Measurements from ENCODE around the gene CPSF2. TPM values are rescaled to one million over a fixed set of nuclear protein-coding genes. Genes with fewer than 3 reads are reported as not detected.
A peak's percentile ranks its signal among the peaks of the same experiment; 100 is the strongest.

Gene CPSF2
- polyA plus RNA-seq (ENCODE audit: insufficient read length in 4 of 4), result 10 to 100 TPM; 54.1 to 68.4 (median 66.0) TPM

DNA sequence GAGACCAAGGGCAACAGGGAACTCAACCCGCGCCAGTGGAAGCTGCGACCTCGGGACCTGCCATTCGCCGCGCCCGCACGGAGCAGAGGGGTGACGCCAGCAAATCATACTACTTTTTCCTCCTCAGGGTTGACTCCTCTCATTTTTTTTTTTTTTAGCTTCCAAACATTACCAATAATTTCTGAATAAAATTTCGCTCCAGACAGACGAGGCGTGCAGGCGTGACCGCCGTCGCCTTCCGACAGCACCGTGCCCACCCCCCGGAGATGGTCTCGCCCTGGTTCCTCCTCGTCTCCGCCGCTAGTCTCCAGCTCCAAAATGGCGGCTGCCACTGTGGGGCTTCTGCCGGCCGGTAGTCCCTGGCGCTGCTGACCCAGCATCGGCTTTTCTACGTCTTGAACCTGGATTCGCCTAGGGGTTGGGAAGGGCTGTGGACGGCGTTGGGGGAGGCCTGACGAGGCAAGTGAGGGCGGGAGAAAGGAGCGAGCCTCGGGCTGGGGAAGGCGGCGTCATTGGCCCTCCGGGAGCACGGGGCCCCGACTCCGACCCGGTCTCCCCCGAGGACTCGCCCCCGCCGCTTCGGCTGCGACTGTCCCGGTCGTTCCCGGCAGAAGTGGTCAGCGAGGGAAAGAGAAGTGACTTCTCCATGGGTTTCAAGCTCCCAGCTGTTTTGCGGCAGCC is at the start of gene CPSF2, which contains the start of gene NDUFB1:
Gene CPSF2 (plus strand): TSS at position 300 of the 681 bp plus-strand sequence. CDS start 9,016 bp downstream, outside the sequence.
Gene NDUFB1 (minus strand): TSS at position 37 of the 681 bp plus-strand sequence. CDS start 4,069 bp downstream, outside the sequence.
- DNase-seq (ENCODE audit: low read depth in 4 of 4, low spot score in 3 of 4), result peak; percentile 68 to 83 (median 72)

DNA sequence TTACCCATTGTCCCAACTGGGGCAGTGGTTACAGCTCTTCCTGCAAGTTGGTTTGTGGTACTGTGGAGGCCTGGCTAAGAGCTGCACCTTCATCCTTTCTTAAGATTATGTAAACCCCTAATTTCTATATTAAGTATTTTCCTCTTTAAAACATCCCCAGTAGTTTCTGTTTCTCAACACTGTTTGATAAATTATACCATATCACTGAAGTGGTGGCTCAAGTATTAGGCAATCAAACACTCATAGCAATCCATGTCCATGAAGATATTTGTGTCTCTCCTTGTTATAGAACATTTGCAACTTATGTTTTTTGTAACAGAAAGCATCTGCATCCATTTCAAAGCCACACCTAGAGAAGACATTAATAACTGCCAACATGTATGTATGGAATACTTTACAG is 47.2 kb upstream of the CPSF2 start:
- DNase-seq (ENCODE audit: low read depth in 4 of 4, low spot score in 3 of 4), result no peak

DNA sequence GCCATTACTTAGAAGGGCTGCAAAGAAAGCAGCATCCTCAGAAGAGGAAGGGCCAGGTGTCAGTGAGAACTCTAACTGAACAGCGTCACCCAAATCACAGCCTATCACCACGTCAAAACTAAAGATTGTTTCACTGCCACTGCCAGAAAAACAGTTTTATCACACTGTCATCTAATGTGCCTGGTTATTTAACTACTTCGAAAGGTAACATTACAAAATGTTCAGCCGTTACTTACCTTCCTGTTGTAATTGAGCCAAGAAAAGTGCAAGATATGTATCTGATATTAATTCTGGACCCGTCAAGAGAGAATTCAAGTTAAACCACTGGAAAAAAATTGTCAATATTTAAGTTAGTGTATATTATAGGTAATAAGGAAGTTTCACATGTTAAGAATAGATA is 33.3 kb upstream of the CPSF2 start:
- DNase-seq (ENCODE audit: low read depth in 4 of 4, low spot score in 3 of 4), result no peak

DNA sequence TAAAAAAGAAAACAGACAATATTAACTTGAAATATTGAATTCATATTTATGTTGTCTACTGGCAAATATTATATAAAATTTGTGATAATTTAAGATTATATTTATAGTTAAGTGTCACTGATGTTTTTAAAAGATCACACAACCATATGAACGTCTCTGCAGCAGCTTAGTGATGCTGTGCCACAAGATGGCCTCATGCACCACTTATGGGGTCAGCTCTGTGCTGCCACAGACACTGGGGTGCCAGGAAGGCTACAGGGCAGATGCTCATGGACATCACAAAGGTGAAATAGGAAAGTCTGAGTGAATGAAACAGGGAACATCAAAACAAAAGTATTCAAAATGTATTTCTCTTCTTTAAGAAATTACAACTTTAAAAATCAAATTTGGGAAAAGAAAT is 28.4 kb upstream of the CPSF2 start:
- no peak for DNase-seq (ENCODE audit: low read depth in 4 of 4, low spot score in 3 of 4)

DNA sequence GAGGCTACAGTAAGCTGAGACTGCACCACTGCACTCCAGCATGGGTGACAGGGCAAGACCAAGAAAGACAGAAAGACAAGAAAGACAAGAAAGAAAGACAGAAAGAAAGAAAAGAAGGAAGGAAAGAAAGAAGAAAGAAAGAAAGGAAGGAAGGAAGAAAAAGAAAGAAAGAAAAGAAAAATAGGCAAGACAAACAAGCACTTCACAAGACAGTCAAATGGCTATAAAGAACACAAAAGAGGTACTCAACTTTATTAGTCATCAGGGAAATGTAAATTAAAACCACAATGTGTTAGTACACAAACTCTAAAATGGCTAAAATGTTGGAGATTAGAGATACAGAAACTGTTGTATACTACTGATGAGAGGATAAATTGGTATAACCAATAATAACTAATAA is 22.0 kb upstream of the CPSF2 start:
- no peak for DNase-seq (ENCODE audit: low read depth in 4 of 4, low spot score in 3 of 4)

DNA sequence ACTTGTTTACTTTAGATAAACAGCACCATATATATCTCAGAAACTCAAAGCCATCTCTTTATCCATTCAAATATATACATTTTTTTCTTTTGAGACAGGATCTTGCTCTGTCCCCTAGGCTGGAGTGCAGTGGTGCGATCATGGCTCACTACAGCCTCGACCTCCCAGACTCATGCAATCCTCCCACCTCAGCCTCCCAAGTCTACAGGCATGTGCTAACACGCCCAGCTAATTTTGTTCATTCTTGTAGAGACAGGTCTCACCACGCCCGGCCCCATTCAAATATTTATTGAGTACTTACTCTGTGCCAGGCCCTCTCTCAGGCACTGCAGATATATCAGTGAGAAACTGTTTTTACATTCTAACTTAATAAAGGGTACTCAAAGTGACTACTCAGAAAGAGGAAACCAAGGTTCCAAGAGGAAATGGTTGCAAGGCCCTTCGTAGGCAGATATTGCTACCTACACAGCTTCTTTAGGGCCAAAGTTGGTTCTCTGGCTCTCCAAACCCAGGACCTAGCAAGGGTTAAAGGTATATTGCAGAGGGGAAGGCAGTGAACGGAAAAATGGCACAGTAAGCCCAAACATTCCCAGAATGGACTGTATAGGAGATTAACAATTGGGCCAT is 18.3 kb upstream of the CPSF2 start:
- DNase-seq (ENCODE audit: low read depth in 4 of 4, low spot score in 3 of 4), result no peak

DNA sequence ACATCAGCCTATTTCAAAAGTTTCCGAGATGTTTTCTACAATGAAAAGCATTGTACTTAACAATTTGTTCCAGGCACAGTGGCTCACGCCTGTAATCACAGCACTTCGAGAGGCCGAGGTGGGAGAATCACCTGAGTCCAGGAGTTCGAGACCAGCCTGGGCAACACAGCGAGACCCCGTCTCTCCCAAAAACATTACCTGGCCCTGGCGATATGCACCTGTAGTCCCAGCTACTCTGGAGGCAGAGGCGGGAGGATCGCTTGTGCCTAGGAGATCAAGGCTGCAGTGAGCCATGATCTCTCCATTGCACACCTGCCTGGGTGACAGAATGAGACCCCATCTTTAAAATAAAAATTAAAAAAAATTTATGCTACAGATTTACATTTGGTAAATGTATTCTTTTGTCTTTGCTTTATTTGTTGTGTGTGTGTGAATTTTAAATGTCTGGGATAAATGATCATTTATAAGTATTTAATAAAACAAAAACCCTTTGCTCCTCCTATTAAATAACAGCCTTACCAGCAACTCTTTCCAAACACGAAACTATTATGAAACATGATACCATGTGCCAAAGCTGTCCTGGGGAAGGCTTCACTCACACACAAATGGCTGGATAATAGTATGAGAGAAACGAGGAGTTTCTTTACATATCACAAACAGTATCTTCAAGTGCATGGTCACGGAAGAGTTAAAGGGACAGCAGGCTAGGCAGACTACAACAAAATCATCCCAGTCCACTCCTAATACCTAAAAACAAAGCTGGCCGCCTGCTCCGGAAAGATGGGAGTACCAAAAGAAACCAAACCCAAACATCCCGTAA is 16.5 kb upstream of the CPSF2 start:
- no peak for DNase-seq (ENCODE audit: low read depth in 4 of 4, low spot score in 3 of 4)

DNA sequence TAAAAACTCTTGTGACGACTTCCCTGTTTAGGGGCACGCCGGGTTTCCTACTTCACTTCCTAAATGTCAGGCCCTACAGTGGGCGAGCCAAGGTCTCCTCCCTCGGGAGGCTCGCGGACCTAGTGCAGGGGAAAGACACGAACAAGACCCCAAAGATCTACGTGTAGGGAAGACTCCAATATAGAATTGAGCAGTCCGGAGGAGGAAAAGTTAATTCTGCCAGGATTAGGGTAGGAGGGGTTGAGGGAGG is 16.0 kb upstream of the CPSF2 start:
- DNase-seq (ENCODE audit: low read depth in 4 of 4, low spot score in 3 of 4), result peak in 3 of 4 donors; percentile 12 to 38 (median 25)

DNA sequence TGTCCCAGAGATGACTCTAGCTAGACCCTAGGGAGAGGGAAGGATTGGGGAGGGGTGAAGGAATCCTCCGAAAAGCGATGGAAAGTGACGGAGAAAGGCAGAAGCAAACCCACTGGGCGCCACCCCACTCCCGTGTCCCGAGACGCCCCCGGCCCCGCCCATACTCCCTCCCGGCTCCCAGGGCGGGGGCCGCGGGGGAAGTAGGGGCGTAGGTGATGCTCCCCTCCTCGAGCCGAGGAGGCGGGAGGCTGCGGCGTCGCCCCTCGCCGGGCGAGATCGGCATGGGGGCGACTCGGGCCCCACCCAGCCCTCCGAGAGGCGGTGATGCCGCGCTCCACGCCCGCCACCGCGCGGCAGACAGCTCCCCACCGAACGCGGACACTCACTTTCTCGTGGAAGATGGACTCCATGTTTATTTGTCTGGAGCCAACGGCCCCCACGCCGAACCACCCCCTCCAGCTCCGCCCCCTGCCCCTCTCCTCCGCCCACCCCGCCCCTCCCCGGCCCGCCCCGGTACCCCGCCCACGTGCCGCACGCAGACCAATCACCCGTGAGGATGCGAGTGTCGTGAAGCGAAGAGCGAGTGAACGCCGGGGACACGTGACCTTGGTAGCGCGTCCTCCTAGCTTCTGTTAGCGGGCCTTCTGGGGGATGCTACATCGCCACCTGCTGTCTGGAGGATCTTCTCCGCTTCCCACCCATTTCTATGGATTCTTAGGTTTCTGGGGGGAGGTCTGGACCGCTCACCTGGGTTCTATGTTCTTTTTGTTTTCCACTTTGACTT is 15.4 kb upstream of the CPSF2 start, which contains the start of gene ATXN3:
Gene ATXN3 (minus strand): TSS at position 440 of the 784 bp plus-strand sequence. CDS start 30 bp downstream, at position 410.
- peak; percentile 86 to 96 (median 94) for DNase-seq (ENCODE audit: low read depth in 4 of 4, low spot score in 3 of 4)

DNA sequence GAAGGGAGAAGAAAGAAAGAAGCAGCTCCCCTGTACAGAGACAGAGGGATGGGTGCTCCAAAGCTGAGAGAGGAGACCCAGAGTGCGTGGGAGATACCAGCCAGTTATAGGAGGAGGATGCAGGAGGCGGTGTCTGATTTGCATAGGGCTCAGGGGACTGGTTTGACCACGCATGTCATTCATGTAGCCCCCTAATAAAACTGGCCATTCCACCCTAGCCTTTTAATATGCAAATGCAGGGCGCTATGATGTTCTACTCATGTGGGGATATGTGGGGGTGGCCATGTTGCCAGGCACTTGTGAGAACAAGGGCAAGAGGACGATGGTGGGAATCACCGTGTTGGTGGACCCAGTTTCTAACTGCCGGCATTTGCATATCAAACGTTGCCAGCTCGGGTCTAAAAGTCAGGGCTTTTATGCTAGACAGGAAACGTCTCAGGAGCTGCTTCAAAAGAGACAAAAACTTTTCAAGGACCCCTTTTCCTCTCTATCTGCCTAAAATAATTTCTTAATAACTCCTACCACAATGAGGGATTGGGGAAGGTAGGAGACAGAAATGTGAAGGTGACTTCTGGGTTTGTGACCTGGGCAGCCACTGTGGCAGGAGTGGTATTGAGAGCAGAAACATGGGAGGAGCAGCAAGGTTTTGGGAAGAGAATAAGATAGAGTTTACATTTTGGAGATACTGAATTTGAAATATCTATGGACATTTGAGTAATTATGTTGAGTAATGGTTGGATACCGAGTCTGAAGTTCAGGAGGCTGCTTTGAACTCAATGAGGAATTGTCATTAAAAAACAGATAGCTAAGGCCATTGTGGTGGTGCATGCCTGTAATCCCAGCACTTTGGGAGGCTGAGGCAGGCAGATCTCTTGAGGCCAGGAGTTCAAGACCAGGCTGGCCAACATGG is 13.2 kb upstream of the CPSF2 start:
- DNase-seq (ENCODE audit: low read depth in 4 of 4, low spot score in 3 of 4), result peak in 2 of 4 donors; percentile 5 to 7

DNA sequence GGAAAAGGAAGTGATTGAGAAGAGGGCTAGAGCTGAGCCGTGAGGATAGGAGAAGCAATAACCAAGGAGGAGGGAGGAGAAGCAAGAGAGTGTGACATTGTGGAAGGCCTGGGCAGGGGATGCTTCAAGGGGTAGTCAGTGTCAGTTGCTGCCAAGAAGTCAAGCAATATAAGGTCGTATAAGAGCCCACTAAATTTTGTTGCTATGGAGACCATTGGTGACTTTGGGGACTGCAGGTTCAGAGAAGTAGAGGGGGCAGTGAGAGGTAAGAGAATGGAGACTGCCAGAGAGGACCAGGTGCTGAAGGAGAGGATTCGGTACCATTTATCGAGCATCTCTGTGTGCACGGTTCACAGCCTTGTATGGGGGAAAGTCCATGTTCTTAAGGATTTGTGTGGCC is 12.3 kb upstream of the CPSF2 start:
- no peak for DNase-seq (ENCODE audit: low read depth in 4 of 4, low spot score in 3 of 4)

DNA sequence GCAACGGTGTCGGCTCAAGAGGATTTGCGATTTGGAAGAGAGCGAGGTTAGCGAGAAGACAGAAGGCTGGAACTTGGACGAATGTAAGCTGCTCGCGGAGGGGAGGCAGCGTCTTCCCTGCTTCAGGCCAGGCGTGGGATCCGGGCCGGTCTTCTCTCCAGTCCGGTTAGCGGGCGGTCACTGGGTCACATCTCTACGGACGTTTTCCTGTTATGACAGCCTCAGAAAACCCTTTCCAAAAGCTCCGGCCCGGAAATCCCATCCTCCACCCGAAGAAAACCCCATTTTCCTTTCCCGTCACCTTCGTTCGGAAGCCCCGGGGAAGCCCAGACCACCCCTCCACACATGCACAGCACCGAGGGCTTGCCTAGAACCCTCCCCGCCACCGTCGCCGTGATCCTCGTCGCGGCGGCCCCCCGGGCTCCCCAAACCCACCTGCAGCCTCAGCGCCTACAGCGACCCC is 531 bp upstream of the CPSF2 start:
- DNase-seq (ENCODE audit: low read depth in 4 of 4, low spot score in 3 of 4), result no peak

DNA sequence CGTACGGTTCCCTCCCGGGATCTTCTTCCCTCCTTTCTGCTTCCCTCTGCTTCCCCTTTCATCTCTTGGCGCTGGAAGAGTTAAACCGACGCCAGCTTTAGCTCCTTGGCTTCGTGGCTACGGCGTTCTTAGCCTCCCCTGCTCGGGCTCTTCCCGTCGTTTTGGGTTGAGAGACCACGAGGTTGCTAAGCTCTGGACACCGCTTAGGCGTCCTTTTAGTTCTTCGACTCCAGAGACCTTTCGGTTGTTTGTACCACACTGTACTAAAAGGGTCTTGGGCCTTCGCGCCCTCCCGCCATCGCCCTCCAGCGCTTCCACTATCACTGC is 545 bp downstream of the CPSF2 start:
- peak in 1 of 4 donors; percentile 31 for DNase-seq (ENCODE audit: low read depth in 4 of 4, low spot score in 3 of 4)

DNA sequence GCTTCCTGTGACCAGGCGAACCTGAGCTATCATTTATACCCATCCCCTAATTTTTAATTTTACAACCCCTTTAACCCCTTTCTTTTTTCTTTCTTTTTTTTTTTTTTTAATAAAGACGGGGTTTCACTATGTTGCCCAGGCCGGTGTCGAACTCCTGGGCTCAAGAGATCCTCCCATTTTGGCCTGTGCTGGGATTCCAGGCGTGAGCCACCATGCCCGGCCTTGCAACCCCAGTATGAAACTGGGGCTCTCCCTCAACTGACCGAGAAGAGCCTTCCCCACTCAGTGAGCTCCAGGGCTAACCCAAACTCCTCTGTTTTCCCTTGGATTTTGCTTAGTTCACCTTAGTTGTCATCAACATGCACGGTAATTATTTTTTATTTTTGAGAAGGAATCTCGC is 992 bp downstream of the CPSF2 start:
- no peak for DNase-seq (ENCODE audit: low read depth in 4 of 4, low spot score in 3 of 4)

DNA sequence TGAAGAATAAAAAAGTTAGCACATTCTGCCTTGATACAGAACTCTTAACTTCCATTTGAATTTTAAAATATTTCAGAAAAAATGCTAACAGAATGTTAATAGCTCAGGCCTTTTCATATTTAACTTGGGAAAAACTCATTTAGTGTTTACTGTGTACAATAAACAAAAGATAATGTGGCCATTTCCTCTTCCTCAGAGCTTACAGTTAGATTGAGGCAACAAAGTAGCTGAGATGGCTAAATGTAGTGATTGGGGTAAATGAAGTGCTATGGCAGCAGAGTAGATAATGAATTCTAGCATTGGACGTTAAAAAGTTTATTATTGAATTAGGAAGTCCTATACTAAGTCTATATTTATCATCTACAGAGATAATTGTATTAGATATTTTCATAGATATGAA is 12.7 kb downstream of the CPSF2 start:
- no peak for DNase-seq (ENCODE audit: low read depth in 4 of 4, low spot score in 3 of 4)

DNA sequence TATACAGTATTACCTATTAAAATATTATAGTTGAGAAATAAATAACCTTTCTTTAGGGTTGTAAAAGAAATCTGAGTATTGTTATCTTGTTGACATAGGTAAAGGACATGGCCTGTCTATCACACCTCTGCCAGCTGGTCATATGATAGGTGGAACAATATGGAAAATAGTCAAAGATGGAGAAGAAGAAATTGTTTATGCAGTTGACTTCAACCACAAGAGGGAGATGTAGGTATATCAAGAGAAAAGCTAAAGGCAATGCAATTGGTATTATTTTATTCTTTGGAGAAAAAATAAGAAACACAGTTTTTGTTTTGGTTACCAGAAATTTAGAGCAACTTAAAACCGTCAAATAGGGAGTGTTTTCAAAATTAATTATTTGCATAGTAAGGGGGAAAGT is 13.5 kb downstream of the CPSF2 start:
- DNase-seq (ENCODE audit: low read depth in 4 of 4, low spot score in 3 of 4), result peak; percentile 6 to 12 (median 7)

DNA sequence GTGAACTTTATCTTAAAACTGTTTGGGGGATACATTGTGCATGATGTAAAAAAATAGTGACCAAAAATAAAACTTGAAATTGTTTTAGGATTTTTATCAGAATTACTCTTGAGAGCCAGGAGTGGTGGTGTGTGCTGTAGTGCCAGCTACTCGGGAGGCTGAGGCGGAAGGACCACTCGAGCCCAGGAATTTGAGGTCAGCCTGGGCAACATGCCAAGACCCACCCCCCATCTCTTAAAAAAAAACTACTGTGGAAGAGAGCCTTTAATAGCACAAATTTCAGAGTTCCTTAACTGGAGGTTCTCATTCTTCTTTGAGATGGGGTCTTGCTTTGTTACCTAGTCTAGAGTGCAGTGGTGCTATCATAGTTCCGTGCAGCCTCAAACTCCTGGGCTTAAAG is 21.5 kb downstream of the CPSF2 start:
- no peak for DNase-seq (ENCODE audit: low read depth in 4 of 4, low spot score in 3 of 4)

DNA sequence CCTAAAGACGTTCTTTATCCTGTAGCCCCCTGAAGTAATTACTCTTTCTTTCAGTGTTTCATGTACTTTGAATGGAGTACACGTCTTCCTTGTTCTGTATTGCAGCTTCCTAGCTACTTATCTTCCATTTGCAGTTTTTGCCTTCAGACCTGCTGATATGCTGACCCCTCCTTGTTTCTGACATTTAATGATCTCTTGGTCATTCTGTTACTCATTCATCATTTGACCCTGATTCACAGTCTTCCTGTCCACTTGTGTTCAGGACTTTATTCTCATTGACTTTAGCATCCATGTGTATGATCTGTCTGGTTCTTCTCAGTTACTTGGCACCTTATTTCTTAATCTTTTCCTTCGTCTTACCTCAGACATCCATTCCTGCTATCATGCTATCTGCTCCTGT is 22.2 kb downstream of the CPSF2 start:
- DNase-seq (ENCODE audit: low read depth in 4 of 4, low spot score in 3 of 4), result no peak

DNA sequence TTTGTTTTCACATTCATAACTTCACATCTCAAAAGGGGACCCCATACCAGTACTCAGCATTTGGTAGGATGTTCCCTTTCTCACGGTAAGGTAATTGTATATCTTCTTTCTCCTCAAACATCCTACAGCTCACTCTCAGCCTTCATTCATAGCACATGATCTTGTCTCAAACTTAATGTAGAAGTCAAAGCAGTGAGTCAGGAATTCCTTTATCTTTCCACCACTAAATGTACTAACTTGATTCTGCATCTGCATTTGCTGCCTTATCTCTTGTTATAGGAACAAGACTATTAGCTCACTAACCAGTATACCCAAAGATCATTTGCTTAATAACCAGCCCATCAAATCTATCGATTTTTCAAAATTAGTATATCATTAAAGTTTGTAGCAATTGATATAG is 22.9 kb downstream of the CPSF2 start:
- no peak for DNase-seq (ENCODE audit: low read depth in 4 of 4, low spot score in 3 of 4)

DNA sequence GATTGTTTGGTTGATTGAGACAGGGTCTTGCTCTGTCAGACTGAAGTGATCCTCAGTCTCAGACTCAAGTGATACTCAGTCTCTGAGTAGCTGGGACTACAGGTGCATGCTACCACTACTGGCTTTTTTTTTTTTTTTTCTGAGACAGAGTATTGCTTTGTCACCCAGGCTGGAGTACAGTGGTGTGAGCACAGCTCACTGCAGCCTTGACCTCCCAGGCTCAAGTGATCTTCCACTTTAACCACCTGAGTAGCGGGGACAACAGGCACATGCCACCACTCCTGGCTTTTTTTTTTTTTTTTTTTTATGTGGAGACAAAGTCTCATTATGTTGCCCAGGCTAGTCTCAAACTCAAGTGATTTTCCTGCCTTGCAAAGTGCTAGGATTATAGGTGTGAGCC is 31.8 kb downstream of the CPSF2 start:
- DNase-seq (ENCODE audit: low read depth in 4 of 4, low spot score in 3 of 4), result no peak
